Right lobe of liver (tissue), 6 donors: ENCODE data around the gene USP17L15. TPM values are rescaled to one million over a fixed set of nuclear protein-coding genes. Genes with fewer than 3 reads are reported as not detected.
"Not testable (repeated sequence)": the region's sequence is repeated elsewhere in the genome, so short reads cannot be mapped to it uniquely, and the experiment has no call there.

ENCODE experiments used
- ATAC-seq, 4 donors: fragments of 200-7000 bp; cut with Tn5 transposase; one replicate each; pipeline ENCODE4 v1.9.1; 2020; ENCODE audit warnings: mild to moderate bottlenecking in 4 of 4, moderate library complexity in 4 of 4
- DNase-seq, 3 donors: peaks; one replicate each; pipeline ENCODE4 v3.0.0-alpha.2; 2020
- H3K27ac ChIP-seq, 3 donors: fragments of 200-600 bp; one replicate each; pipeline ENCODE4 v1.8.0; 2022
- H3K27me3 ChIP-seq, 2 donors: fragments of 200-600 bp; one replicate each; pipeline ENCODE4 v1.8.0; 2022
- H3K36me3 ChIP-seq, 4 donors: fragments of 200-600 bp; sonication (generic) in 1 of 4; one replicate each; pipeline versions ENCODE4 v1.5.1 to v1.8.0; 2017 to 2022; ENCODE audit warnings: control low read depth in 1 of 4
- H3K4me1 ChIP-seq, 4 donors: fragments of 200-600 bp; sonication (generic) in 1 of 4; one replicate each; pipeline versions ENCODE4 v1.5.1 to v1.8.0; 2017 to 2022; ENCODE audit warnings: control low read depth in 1 of 4
- H3K4me3 ChIP-seq, 3 donors: fragments of 200-600 bp; one replicate each; pipeline ENCODE4 v1.8.0; 2022
- H3K9me3 ChIP-seq, 4 donors: fragments of 200-600 bp; sonication (generic) in 1 of 4; one replicate each; pipeline versions ENCODE4 v1.5.1 to v1.8.0; 2017 to 2022; ENCODE audit warnings: control low read depth in 1 of 4
- whole genome bisulfite sequencing: methylation state at CpG from one replicate; pipeline ENCODE4 v1.1.6; 2018; ENCODE audit warnings: low coverage, low lambda C conversion rate; ENCODE audit not compliant: insufficient coverage; ENCODE audit errors: missing lambda C conversion rate; 5-methylcytosine and 5-hydroxymethylcytosine counted together
- intact Hi-C, 2 donors: fragments of 100-400 bp; cut with DNase I; formaldehyde crosslinking; loops; one replicate each; pipeline versions ENCODE4 v1.11.2 to v1.14.1; 2022
- long read RNA-seq: library from polyadenylated mRNA; unstranded; transcript quantifications from one replicate; pipeline ENCODE4 v2.0.0, GENCODE V29; 2019
- total RNA-seq, 6 experiments: library from RNA; depleted of rRNA in 2 of 6; stranded (reverse); fragments of >200 nt in 2 of 6; fragmentation: NEBNext Ultra II Directional in 3 of 6; extraction: Animal tissue kit (Norgen Biotek cat#: 25700) in 3 of 6; gene quantifications; one replicate each; pipeline versions ENCODE4 v1.1.0 to v1.2.4, GENCODE V29; 2016 to 2023
- donor health status: DM: no; HTN: yes; CAD: no.
- donor health status: DM: no; HTN: no; CAD: no.
- donor health status: DM: no; HTN: no; CAD: no.
- donor health status: DM: no; HTN: yes; CAD: no.
- donor health status: DM: no; HTN: yes; CAD: no.

Gene USP17L15
- total RNA-seq = not detected
- long read RNA-seq = 0 reads

GRCh38 chr4:9234085-9234484 is at the start of gene USP17L15:
USP17L15 (plus strand) TSS chr4:9234385; CDS start chr4:9234385, 0 bp downstream.
- H3K9me3 ChIP-seq, H3K27ac ChIP-seq, H3K4me1 ChIP-seq, ATAC-seq, H3K36me3 ChIP-seq, H3K4me3 ChIP-seq, DNase-seq, H3K27me3 ChIP-seq, intact Hi-C loops: not testable (repeated sequence)
- WGBS = no CpG with 5 or more reads among the region's 15 CpGs

GRCh38 chr4:9210357-9210756 is 23.8 kb upstream of the USP17L15 start, which contains the start of gene USP17L10:
USP17L10 (plus strand) TSS chr4:9210657; CDS start chr4:9210657, 0 bp downstream.
- H3K27me3 ChIP-seq, H3K36me3 ChIP-seq, H3K9me3 ChIP-seq, intact Hi-C loops, ATAC-seq, DNase-seq, H3K4me1 ChIP-seq, H3K4me3 ChIP-seq, H3K27ac ChIP-seq: not testable (repeated sequence)
- no CpG with 5 or more reads among the region's 13 CpGs for WGBS

- DNase-seq = peak in 2 of 3 donors; percentile 7 to 17
- H3K27me3 ChIP-seq, H3K27ac ChIP-seq, H3K4me1 ChIP-seq, intact Hi-C loops, ATAC-seq, H3K36me3 ChIP-seq, H3K4me3 ChIP-seq, H3K9me3 ChIP-seq: not testable (repeated sequence)
- whole genome bisulfite sequencing = 64% methylated on average over 13 of the region's 14 CpGs
Observed at GRCh38 chr4:9214701-9215100, 19.5 kb upstream of the USP17L15 start.

GRCh38 chr4:9215105-9215504 is 19.1 kb upstream of the USP17L15 start, which contains the start of gene USP17L11:
USP17L11 (plus strand) TSS chr4:9215405; CDS start chr4:9215405, 0 bp downstream.
- no CpG with 5 or more reads among the region's 14 CpGs for WGBS
- H3K4me1 ChIP-seq, DNase-seq, H3K27me3 ChIP-seq, H3K9me3 ChIP-seq, intact Hi-C loops, ATAC-seq, H3K36me3 ChIP-seq, H3K27ac ChIP-seq, H3K4me3 ChIP-seq: not testable (repeated sequence)

- H3K27me3 ChIP-seq, ATAC-seq, H3K27ac ChIP-seq, H3K4me3 ChIP-seq, H3K4me1 ChIP-seq, DNase-seq, H3K9me3 ChIP-seq, H3K36me3 ChIP-seq, intact Hi-C loops: not testable (repeated sequence)
- no CpG with 5 or more reads among the region's 13 CpGs for WGBS
Observed at GRCh38 chr4:9219852-9220251, 14.3 kb upstream of the USP17L15 start, which contains the start of gene USP17L12. USP17L12 (plus strand) TSS chr4:9220152; CDS start chr4:9220152, 0 bp downstream.

GRCh38 chr4:9224596-9224995 is 9.6 kb upstream of the USP17L15 start, which contains the start of gene USP17L13:
USP17L13 (plus strand) TSS chr4:9224896; CDS start chr4:9224896, 0 bp downstream.
- ATAC-seq, intact Hi-C loops: not testable (repeated sequence)

GRCh38 chr4:9230249-9230648 is 3.9 kb upstream of the USP17L15 start:
- H3K4me3 ChIP-seq, H3K9me3 ChIP-seq, H3K36me3 ChIP-seq, H3K27ac ChIP-seq, H3K4me1 ChIP-seq, H3K27me3 ChIP-seq, ATAC-seq, intact Hi-C loops: not testable (repeated sequence)
- peak; percentile 7 to 16 (median 12) for DNase-seq
- 70% methylated on average over 5 of the region's 8 CpGs for WGBS

More at GRCh38 chr4:9224596-9224995, 9.6 kb upstream of the USP17L15 start, which contains the start of gene USP17L13:
- DNase-seq, H3K36me3 ChIP-seq, H3K4me3 ChIP-seq, H3K27ac ChIP-seq, H3K27me3 ChIP-seq, H3K4me1 ChIP-seq, H3K9me3 ChIP-seq: not testable (repeated sequence)
- WGBS = no CpG with 5 or more reads among the region's 14 CpGs

- 60% methylated on average over 5 of the region's 12 CpGs for WGBS
- ATAC-seq, H3K4me1 ChIP-seq, H3K4me3 ChIP-seq, H3K27me3 ChIP-seq, H3K27ac ChIP-seq, H3K9me3 ChIP-seq, H3K36me3 ChIP-seq, intact Hi-C loops: not testable (repeated sequence)
- DNase-seq = peak in 2 of 3 donors; percentile 24 to 36
Observed at GRCh38 chr4:9238461-9238860, 4.3 kb downstream of the USP17L15 start.

GRCh38 chr4:9243579-9243978 is 9.4 kb downstream of the USP17L15 start, which contains the start of gene USP17L17:
USP17L17 (plus strand) TSS chr4:9243879; CDS start chr4:9243879, 0 bp downstream.
- H3K36me3 ChIP-seq, H3K27me3 ChIP-seq, intact Hi-C loops, ATAC-seq, H3K9me3 ChIP-seq, H3K4me3 ChIP-seq, DNase-seq, H3K4me1 ChIP-seq, H3K27ac ChIP-seq: not testable (repeated sequence)
- WGBS = 77% methylated on average over 13 of the region's 14 CpGs

GRCh38 chr4:9247953-9248680 is 13.9 kb downstream of the USP17L15 start, which contains the start of gene USP17L18:
USP17L18 (plus strand) TSS chr4:9248630; CDS start chr4:9248630, 0 bp downstream.
- intact Hi-C loops = not testable (repeated sequence)
- WGBS = 72% methylated on average over 13 of the region's 26 CpGs

GRCh38 chr4:9253078-9253477 is 18.9 kb downstream of the USP17L15 start, which contains the start of gene USP17L19:
USP17L19 (plus strand) TSS chr4:9253378; CDS start chr4:9253378, 0 bp downstream.
- WGBS = no CpG with 5 or more reads among the region's 13 CpGs
- H3K4me1 ChIP-seq, H3K36me3 ChIP-seq, H3K4me3 ChIP-seq, H3K27ac ChIP-seq, DNase-seq, H3K9me3 ChIP-seq, H3K27me3 ChIP-seq, intact Hi-C loops, ATAC-seq: not testable (repeated sequence)

More at GRCh38 chr4:9247953-9248680, 13.9 kb downstream of the USP17L15 start, which contains the start of gene USP17L18:
- not testable (repeated sequence) for ATAC-seq, H3K27ac ChIP-seq, H3K27me3 ChIP-seq, H3K4me3 ChIP-seq, H3K36me3 ChIP-seq, H3K4me1 ChIP-seq, H3K9me3 ChIP-seq
- DNase-seq = peak; percentile 21 to 52 (median 45)
